Effector memory CD8-positive, alpha-beta T cell (primary cell): Measurements from ENCODE around the gene MBD5.
A peak's percentile ranks its signal among the peaks of the same experiment; 100 is the strongest.

ENCODE experiments used
- ATAC-seq: fragments of 150-1000 bp; cut with Tn5 transposase; replicated peaks from 2 replicates; pipeline ENCODE4 v1.10.0; 2021; ENCODE audit warnings: mild to moderate bottlenecking, moderate library complexity
- DNase-seq, 3 experiments: peaks; one replicate each; pipeline ENCODE4 v3.0.0; 2021
- H3K27ac Mint-ChIP-seq, 2 donors: one replicate each; pipeline ENCODE4 v1.8.0; 2022; ENCODE audit warnings: mild to moderate bottlenecking in 2 of 2, mixed read lengths in 2 of 2, moderate library complexity in 2 of 2
- H3K27me3 Mint-ChIP-seq, 2 donors: one replicate each; pipeline ENCODE4 v1.8.0; 2022; ENCODE audit warnings: mixed read lengths in 2 of 2
- H3K36me3 Mint-ChIP-seq: one replicate; pipeline ENCODE4 v1.8.0; 2022; ENCODE audit warnings: mild to moderate bottlenecking, moderate library complexity, mixed read lengths; ENCODE audit not compliant: insufficient read depth
- H3K4me1 Mint-ChIP-seq, 2 donors: one replicate each; pipeline ENCODE4 v1.8.0; 2022; ENCODE audit warnings: low read depth in 2 of 2, mixed read lengths in 2 of 2
- H3K4me3 Mint-ChIP-seq, 2 donors: one replicate each; pipeline ENCODE4 v1.8.0; 2022; ENCODE audit warnings: mild to moderate bottlenecking in 2 of 2, mixed read lengths in 2 of 2, moderate library complexity in 2 of 2
- H3K9me3 Mint-ChIP-seq, 2 donors: one replicate each; pipeline ENCODE4 v1.8.0; 2022; ENCODE audit warnings: mixed read lengths in 2 of 2

The MBD5 gene

DNA sequence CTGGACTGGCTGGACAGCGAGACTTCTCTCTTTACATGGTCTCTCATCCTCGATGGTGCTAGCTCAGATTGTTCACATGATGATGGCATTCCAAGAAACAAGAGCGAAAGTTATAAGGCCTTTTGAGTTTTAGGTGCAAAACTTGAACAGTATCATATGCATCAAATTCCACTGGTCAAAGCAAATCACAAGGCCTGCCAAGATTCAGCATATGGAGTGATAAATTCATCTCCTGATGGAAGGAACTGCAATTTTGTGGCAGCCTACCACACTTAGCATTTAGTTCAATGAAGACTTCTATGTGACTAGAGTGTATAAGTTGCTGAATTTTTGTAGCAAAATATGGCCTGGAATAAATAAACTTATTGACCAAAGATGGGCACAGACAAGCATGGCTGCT, 429.6 kb downstream of the MBD5 start:
- no peak for DNase-seq
- peaks cover 4 to 14% of the 10 kb centered on the region in 2 donors for H3K4me1 Mint-ChIP-seq
- H3K27me3 Mint-ChIP-seq, result no peaks in the 10 kb centered on the region
- H3K27ac Mint-ChIP-seq, result no peak overlapping the region
- no peaks in the 10 kb centered on the region for H3K36me3 Mint-ChIP-seq
- ATAC-seq, result no peak
- H3K9me3 Mint-ChIP-seq, result no peaks in the 10 kb centered on the region
- no peak overlapping the region for H3K4me3 Mint-ChIP-seq

DNA sequence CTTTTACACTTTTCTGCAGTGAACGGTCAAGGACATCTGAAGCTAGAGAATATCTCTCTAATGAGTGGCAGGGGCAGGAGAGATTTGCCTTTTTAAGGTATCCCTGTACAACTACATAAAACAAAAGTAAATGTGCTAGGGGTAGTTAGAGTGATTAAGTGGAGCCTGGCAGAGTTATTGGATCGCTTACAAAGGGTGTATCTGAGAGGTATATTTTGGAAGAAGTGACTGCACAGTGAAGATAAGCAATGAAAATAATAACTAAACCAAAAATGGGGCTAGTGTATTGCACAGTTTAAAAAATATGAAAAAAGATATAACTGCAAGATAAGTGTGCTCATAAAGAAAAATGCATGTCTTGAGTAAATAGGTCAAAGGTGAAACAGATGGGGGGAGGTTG, 430.2 kb downstream of the MBD5 start:
- H3K4me1 Mint-ChIP-seq, result peaks cover 4 to 14% of the 10 kb centered on the region in 2 donors
- no peak overlapping the region for H3K4me3 Mint-ChIP-seq
- no peak overlapping the region for H3K27ac Mint-ChIP-seq
- DNase-seq, result no peak
- no peak for ATAC-seq
- no peaks in the 10 kb centered on the region for H3K27me3 Mint-ChIP-seq
- H3K36me3 Mint-ChIP-seq, result no peaks in the 10 kb centered on the region
- H3K9me3 Mint-ChIP-seq, result no peaks in the 10 kb centered on the region

DNA sequence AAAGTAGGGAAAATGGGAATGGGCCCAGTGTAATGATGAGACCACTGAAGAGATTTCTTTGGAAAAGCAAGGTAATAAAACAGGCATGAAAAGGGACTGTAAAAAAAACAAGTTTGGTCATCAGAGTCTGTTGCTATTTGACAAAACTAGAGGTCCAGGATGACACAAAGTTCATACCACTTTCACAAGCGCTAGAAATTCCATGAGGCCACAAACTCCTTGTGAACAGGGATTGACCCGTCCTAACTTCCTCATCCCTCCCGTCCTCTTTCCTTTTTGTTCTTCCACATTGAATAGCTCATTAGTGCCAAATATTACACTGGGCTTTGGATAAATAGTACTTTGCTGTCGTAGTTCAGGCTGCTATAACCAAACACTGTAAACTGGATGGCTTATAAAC, 434.9 kb downstream of the MBD5 start:
- no peak for DNase-seq

DNA sequence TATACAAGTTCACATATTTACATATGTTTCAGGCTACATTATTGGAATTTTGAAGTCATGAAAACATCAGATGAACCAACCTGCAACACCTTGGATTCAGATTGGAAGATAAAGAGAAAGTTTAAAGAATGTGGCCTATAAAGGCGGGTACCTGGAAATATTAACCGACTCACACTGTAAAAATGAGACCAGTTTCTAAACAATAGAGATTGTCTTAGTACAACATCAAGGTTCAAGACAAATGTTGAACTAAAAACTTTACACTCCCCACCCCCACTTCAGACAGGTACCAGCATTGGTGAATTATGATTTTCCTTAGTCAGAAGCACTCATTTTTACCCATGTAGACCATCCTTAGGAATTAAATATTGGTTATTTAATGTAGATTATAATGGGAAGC, 437.3 kb downstream of the MBD5 start:
- no peak overlapping the region for H3K4me3 Mint-ChIP-seq
- H3K27me3 Mint-ChIP-seq, result no peaks in the 10 kb centered on the region
- H3K9me3 Mint-ChIP-seq, result no peaks in the 10 kb centered on the region
- H3K27ac Mint-ChIP-seq, result no peak overlapping the region
- no peaks in the 10 kb centered on the region for H3K36me3 Mint-ChIP-seq
- no peaks in the 10 kb centered on the region for H3K4me1 Mint-ChIP-seq
- ATAC-seq, result no peak
- no peak for DNase-seq

More for the DNA sequence above, 434.9 kb downstream of the MBD5 start:
- H3K9me3 Mint-ChIP-seq, result no peaks in the 10 kb centered on the region
- H3K27ac Mint-ChIP-seq, result no peak overlapping the region
- ATAC-seq, result no peak
- no peak overlapping the region for H3K4me3 Mint-ChIP-seq
- H3K27me3 Mint-ChIP-seq, result no peaks in the 10 kb centered on the region
- peaks cover 0 to 3% of the 10 kb centered on the region in 2 donors for H3K4me1 Mint-ChIP-seq
- no peaks in the 10 kb centered on the region for H3K36me3 Mint-ChIP-seq

DNA sequence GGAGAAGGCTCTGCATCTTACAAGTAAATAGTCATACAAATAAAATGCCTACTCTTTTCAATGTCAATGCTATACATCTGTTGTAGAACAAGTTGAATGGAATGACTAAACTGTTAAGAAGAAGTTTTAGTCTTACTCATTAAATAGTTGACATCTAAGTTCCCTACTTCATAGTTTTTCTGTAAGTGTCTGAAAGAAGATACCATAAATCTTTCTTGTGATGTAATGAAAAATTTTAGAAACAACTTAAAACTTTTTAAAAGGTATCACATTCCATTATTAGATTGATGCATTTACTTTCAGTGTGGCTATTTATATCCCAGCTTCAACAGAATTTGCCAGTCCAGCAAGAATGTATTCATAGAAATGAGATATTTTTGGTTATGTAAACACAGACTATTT, 438.5 kb downstream of the MBD5 start:
- Mint-ChIP-seq H3K27ac (no peak overlapping the region), H3K4me3 (no peak overlapping the region), H3K4me1 (no peaks in the 10 kb centered on the region), H3K36me3 (peaks cover 11% of the 10 kb centered on the region), H3K27me3 (no peaks in the 10 kb centered on the region), H3K9me3 (no peaks in the 10 kb centered on the region)
- ATAC-seq (no peak), DNase-seq (no peak)

DNA sequence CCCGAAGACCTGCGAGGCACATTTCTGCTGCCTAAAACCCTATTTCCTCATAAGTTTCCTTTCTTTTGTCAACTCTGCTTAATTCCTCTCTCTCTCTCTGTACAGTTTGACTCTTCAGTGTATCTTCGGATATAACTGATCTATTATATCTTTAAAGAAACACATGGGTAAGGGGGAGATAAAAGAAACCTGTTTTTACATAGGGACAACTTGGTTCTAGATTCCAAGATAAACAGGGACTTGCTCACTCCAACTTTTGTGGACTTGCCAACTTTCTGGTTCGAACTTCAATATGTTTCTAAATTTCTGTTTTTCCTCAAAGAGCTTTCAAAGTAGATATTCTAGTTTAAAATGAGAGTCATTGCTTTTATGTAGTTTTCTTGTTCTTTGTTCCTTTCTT, 441.0 kb downstream of the MBD5 start:
- Mint-ChIP-seq H3K27ac (no peak overlapping the region), H3K4me3 (no peak overlapping the region), H3K9me3 (no peaks in the 10 kb centered on the region), H3K27me3 (no peaks in the 10 kb centered on the region), H3K4me1 (no peaks in the 10 kb centered on the region), H3K36me3 (peaks cover 11% of the 10 kb centered on the region)
- DNase-seq, result no peak
- no peak for ATAC-seq

DNA sequence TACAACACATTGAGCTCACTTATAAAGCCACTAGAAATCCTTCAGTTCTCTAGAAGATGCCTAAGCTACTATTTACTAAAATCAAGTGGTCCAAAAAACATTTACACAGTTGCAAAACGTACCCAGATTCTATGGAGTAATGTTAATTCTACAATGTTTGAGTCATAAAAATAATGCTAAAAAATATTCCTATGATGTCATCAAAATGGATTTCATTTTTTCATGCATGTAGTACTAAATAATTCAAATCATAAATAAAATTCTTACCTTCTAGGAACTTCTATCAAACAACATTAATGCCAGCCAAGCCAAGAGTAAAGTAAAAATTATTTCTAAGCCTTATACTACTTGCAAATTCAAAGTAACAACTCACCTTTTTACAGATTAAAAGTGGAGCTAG, 454.7 kb downstream of the MBD5 start:
- Mint-ChIP-seq H3K4me1 (no peaks in the 10 kb centered on the region), H3K27ac (no peak overlapping the region)

DNA sequence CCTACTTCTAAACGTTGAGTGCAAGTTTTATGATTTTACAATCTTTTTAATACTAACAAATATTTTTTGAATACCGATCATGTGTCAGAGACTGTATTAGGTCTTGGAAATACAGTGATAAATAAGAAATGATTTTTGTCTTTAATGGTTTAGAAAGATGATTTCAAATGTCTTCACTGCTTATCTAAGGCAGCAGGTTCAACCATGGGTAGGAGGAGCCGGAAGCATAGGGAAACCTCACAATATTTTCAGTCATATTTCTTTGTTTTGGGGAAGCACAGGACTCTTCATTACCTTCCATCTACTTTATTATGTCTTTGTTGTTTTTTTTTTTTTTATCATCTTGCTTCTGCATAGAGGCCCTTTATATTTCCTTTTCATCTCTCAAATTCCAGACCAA, 458.5 kb downstream of the MBD5 start:
- peaks cover 0 to 6% of the 10 kb centered on the region in 2 donors for H3K27me3 Mint-ChIP-seq

More for the DNA sequence above, 454.7 kb downstream of the MBD5 start:
- Mint-ChIP-seq H3K4me3 (no peak overlapping the region), H3K9me3 (no peaks in the 10 kb centered on the region), H3K36me3 (no peaks in the 10 kb centered on the region), H3K27me3 (no peaks in the 10 kb centered on the region)
- no peak for ATAC-seq
- DNase-seq, result no peak

DNA sequence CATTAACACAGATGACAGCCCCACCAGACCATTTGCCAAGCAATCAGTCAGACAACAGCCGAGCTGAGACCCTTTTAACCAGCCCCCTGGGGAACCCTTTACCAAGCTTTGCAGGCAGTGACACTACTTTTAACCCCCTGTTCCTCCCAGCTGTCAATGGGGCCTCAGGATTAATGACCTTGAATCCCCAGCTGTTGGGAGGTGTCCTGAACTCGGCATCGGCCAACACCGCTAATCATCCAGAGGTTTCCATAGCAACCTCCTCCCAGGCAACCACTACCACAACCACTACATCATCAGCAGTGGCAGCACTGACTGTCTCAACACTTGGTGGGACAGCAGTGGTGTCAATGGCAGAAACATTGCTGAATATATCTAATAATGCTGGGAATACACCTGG, 462.8 kb downstream of the MBD5 start:
- Mint-ChIP-seq H3K4me3 (no peak overlapping the region), H3K27me3 (peaks cover 0 to 6% of the 10 kb centered on the region in 2 donors), H3K4me1 (no peaks in the 10 kb centered on the region), H3K36me3 (no peaks in the 10 kb centered on the region), H3K27ac (no peak overlapping the region), H3K9me3 (peaks cover 0 to 9% of the 10 kb centered on the region in 2 donors)
- ATAC-seq (no peak), DNase-seq (no peak)

More for the DNA sequence above, 458.5 kb downstream of the MBD5 start:
- no peaks in the 10 kb centered on the region for H3K36me3 Mint-ChIP-seq
- DNase-seq (no peak), ATAC-seq (no peak)
- peaks cover 0 to 9% of the 10 kb centered on the region in 2 donors for H3K9me3 Mint-ChIP-seq
- H3K4me1 Mint-ChIP-seq, result no peaks in the 10 kb centered on the region
- no peak overlapping the region for H3K27ac Mint-ChIP-seq
- H3K4me3 Mint-ChIP-seq, result no peak overlapping the region

DNA sequence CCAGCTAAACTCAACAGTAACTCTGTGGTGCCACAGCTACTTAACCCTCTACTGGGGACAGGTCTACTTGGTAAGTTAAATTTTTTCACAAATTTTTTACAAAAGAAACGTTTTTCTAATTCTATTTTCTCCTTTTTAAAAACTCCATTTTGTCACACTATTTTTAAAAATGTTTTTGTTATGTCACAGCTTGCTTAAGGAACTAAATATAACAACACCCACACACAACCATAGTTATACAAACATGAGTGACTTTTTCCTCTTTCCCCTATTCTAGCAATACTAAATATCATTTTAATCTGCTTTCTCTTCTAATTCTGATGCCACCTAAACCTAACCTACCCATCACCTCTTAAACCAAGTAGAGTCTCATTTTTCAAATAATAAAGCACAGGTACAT, 463.2 kb downstream of the MBD5 start:
- ATAC-seq (no peak), DNase-seq (no peak)
- Mint-ChIP-seq H3K9me3 (peaks cover 0 to 9% of the 10 kb centered on the region in 2 donors), H3K27ac (no peak overlapping the region), H3K4me3 (no peak overlapping the region), H3K27me3 (peaks cover 0 to 6% of the 10 kb centered on the region in 2 donors), H3K4me1 (no peaks in the 10 kb centered on the region), H3K36me3 (peaks cover under 1% of the 10 kb centered on the region)

DNA sequence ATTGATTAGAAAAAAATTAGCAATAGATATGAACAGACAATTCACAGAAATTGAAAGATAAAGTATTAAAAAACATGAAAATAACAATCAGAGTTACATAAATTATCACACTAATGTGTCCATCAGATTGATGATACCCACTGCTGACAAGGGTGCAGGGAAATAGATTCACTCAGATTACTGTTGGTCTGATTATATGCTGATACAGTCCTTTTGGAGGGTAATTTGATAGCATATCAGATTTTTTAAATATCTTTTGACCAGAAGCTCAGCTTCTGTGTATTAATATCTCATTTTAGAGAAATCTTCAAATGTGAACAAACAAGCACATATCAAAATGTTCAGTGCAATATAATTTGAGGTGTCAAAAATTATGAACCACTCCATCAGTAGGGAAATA, 465.8 kb downstream of the MBD5 start:
- Mint-ChIP-seq H3K4me3 (no peak overlapping the region), H3K27me3 (peaks cover 0 to 6% of the 10 kb centered on the region in 2 donors), H3K27ac (no peak overlapping the region), H3K36me3 (peaks cover 8% of the 10 kb centered on the region), H3K9me3 (peaks cover 0 to 9% of the 10 kb centered on the region in 2 donors), H3K4me1 (no peaks in the 10 kb centered on the region)
- DNase-seq (no peak), ATAC-seq (no peak)

DNA sequence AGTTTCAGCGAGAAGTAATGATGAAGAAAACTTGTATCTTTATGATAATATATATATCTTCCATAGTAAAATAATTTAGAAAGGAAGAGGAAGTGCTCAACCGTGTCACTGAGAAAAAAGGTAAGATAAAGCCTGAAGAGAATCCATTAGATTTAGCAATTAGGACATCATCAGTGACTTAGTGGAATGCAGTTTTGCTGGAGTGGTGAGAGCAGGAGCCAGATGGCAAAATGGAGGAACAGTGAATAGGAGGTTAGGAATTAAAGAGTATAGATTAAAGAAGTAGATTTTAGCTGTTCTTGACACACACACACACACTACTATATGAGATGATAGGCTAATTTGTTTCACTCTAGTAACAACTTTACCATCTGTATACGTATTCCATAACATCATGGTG, 466.5 kb downstream of the MBD5 start:
- no peak for ATAC-seq
- peaks cover 0 to 6% of the 10 kb centered on the region in 2 donors for H3K27me3 Mint-ChIP-seq

DNA sequence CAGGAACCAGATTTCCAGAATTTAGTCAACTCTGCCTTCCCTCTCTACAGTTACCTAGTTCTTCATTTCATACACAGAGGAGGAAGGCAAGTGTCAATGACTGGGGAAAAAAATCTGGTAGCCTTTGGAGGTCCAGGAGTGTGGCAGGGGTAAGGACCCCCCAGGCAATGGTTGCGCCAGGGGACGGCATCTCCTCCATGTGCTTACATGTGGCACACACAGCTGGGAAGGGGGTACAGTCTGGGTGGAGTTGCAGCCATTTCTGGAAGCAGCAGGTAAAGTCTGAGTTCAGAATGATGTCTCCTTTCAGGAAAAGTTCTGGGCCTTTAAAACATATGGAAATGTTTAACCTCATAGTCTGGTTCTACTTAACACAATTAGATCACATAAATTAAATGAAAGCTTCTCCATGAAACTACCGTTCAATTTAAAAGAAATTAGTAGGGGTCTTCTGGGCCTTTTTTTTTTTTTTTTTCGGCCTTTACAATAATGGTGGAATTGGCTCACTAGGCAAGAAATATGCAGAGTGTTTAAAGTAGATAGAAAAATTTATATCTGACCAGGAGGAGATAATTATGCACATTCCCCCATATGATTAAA, 470.0 kb downstream of the MBD5 start:
- no peak for ATAC-seq

More for the DNA sequence above, 466.5 kb downstream of the MBD5 start:
- Mint-ChIP-seq H3K27ac (no peak overlapping the region), H3K36me3 (peaks cover 8% of the 10 kb centered on the region), H3K9me3 (peaks cover 0 to 9% of the 10 kb centered on the region in 2 donors), H3K4me3 (no peak overlapping the region), H3K4me1 (no peaks in the 10 kb centered on the region)
- no peak for DNase-seq

DNA sequence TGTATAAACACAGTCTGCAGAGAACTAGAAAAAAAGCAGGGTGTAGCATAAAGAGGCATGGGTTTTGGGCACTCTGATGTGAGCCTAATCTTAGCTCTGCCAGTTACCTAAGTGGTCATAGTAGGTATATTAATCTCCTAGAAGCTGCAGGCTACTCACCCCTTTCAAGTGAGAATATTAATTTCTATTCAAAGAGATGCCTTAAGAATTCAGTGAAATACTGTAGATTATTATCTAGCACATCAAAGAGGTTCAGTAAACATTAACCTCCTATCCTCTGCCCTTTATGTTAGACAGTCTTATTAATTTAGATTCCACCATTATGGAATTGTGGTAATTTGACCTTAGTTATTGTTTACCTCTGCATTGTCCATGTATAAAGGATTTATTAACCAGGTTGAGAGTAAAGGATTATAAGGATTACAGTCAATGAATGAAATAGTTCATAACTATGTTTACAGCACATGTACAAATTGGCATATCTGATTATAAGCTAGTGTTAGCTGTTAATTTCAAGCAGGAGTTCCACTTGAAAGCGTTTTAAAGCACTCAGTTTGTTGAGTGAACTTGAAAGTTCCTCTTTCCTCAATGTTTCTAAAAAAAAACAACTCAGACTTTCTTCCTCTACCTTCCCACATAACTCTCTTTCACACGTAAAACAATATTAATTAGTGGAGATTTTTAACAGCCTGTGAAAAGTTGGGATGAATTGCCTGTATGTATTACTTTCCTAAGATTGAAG, 473.1 kb downstream of the MBD5 start:
- Mint-ChIP-seq H3K4me3 (no peak overlapping the region), H3K27ac (no peak overlapping the region), H3K27me3 (no peaks in the 10 kb centered on the region), H3K4me1 (no peaks in the 10 kb centered on the region), H3K9me3 (no peaks in the 10 kb centered on the region), H3K36me3 (peaks cover 10% of the 10 kb centered on the region)
- DNase-seq (no peak), ATAC-seq (no peak)

More for the DNA sequence above, 470.0 kb downstream of the MBD5 start:
- peaks cover 8% of the 10 kb centered on the region for H3K36me3 Mint-ChIP-seq
- H3K9me3 Mint-ChIP-seq, result no peaks in the 10 kb centered on the region
- peak overlapping the region in 1 of 2 donors; percentile 19 for H3K27ac Mint-ChIP-seq
- H3K4me1 Mint-ChIP-seq, result no peaks in the 10 kb centered on the region
- no peak for DNase-seq
- H3K4me3 Mint-ChIP-seq, result no peak overlapping the region
- no peaks in the 10 kb centered on the region for H3K27me3 Mint-ChIP-seq
